IPS-18c (cell line): ENCODE data around the gene CSF2RB.

Experiments used
- H3K4me3 ChIP-seq: 2 replicates; pipeline ENCODE4 v1.7.0; 2013; ENCODE audit warnings: low read depth, mild to moderate bottlenecking, low read length, moderate library complexity; ENCODE audit not compliant: insufficient read depth
- H3K9me3 ChIP-seq: one replicate; pipeline ENCODE4 v1.6.1; 2013; ENCODE audit warnings: mild to moderate bottlenecking, low read length, moderate library complexity; ENCODE audit not compliant: control insufficient read depth, insufficient read depth

The CSF2RB gene

DNA sequence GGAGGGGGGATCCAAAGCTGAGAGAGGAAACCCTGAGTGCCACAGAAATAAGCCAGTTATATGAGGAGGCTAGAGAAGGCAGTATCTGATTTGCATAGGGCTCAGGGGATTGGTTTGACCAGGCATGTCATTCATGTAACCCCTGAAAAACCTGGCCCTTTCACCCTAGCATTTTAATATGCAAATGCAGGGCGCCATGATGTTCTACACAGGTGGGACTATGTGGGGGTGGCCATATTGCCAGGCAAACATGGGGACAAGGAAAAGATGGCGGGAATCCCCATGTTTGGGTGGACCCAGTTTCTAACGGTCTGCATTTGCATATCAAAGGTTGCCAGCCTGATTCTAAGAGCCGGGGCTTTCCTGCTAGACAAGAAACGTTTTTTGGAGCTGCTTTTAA lies 27.2 kb downstream of the CSF2RB start:
- no peaks in the 10 kb centered on the region for H3K9me3 ChIP-seq

DNA sequence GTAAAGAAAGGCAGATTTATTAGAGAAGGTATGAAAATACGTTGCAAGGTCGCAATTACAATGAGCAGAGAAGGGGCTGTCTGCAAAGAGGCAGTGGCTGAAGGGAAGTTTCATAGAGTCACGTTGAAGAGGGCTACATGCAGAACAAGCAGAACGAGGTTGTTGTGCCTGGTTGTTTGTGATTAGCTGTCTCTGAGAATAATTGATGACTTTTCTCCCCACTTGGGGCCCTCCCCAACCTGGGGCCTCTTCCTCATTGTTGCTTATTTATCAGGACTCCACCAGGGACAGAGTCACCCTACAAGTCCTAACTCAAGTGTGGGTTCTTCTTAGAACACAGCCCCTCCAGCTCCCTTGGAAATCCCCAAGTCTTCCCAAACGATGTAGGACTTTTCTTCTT lies 29.1 kb downstream of the CSF2RB start:
- Histone ChIP-seq H3K4me3 (no peak overlapping the region), H3K9me3 (no peaks in the 10 kb centered on the region)

More for the DNA sequence above, 27.2 kb downstream of the CSF2RB start:
- H3K4me3 ChIP-seq, result no peak overlapping the region

DNA sequence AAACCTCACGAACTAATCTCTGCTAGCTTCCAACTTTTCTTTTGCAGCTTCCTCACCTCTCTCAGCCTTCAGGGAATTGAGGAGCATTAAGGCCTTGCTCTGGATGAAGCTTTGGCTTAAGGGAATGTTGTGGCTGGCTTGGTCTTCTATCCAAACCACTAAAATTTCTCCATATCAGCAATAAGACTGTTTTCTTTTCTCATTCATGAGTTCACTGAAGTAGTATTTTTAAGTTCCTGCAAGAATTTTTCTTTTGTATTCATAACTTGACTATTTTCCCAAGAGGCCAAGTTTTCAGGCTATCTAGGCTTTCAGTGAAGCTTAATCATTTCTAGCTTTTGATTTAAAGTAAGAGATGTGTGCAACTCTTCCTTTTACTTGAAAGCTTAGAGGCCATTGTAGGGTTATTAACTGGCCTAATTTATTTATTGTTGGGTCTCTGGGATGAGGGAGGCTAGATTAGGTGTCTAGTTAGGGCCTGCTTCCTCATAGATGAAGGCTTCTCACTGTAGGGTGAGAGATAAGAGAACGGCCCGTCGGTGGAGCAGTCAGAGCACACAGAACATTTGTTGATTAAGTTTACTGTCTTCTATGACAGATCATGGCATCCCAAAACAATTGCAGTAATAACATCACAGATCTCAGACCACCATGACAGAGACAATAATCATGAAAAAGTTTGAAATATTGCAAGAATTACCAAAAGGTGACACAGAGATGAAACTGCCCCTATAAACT lies 33.2 kb downstream of the CSF2RB start:
- H3K4me3 ChIP-seq, result no peak overlapping the region
- H3K9me3 ChIP-seq, result no peaks in the 10 kb centered on the region

DNA sequence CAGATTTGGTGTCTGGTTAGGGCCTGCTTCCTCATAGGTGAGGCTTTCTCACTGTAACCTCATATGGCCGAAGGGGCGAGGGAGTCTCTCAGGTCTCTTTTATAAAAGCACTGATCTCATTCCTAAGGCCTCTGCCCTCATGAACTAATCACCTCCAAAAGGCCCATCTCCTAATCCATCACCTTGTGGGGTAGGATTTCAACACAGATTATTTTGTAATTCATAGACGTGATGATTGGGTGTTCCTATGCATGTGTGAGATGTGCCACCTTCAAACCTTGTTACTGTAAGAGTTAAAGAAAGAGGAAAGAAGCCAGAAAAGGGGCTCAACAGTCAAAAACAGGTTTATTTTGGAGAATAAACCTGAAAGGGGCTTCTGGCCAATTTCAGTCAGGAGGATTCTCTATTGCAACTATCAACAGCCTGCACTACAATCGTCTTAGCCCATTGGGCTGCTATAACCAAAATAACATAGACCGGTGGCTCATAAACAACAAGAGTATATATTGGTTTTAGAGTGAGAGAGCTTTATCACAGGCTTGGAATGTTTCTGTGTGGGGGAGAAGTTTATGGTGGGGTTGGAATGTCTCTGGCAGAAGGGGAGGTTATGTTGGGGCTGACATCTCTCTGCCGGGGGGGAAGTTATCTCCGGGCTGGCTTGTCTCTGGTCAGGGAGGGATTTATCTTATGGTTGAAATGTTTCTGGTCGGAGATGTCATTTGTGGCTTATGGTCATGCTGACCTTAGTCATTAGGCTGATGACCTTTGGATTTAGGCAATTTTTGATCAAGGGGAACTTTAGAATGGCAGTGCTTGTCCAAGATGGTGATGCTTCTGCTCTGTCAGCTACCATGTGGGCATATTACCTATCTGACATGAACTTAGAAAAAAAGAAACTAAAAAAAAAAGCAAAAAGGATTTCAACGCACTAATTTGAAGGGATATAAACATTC lies 35.1 kb downstream of the CSF2RB start:
- Histone ChIP-seq H3K9me3 (no peaks in the 10 kb centered on the region), H3K4me3 (no peak overlapping the region)

DNA sequence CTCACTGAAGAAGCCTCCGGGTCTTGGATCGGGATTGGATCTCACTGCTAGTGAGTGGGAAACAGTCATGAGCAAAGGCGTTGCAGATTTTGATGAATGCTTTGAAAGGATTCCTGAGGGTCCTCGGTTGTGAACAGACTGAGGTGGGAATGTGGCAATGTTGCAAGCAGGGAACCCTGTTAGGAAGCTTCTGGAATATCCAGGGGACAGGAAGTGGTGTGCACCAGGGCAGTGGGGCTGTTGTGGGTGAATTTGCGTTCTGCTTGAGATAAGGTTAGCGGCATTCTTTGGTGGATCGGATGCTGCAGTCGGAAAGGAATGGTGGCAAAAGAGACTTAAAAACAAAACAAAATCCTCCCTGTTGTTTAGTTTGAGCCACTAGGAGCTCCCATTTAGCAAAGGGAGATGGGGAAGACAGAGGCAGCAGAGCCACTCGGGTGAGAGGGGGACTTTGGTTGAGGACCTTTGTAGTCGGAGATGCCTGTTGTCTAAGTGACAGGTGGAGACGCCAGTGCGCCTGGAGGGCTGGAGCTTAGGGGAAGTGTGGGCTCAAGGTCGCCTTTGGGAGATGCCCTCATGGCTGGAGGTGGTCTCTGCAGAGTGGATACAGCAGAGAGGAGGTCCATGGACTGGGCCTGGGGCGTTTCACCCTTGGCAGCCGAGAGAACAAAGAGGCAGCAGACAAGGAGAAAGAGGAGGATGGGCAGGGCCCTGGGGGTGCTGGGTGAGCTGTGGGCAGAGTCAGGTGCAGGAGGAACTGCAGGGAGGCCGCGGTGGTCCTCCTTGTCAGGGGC lies 37.6 kb downstream of the CSF2RB start:
- H3K4me3 ChIP-seq, result no peak overlapping the region
- peaks cover 3% of the 10 kb centered on the region for H3K9me3 ChIP-seq

DNA sequence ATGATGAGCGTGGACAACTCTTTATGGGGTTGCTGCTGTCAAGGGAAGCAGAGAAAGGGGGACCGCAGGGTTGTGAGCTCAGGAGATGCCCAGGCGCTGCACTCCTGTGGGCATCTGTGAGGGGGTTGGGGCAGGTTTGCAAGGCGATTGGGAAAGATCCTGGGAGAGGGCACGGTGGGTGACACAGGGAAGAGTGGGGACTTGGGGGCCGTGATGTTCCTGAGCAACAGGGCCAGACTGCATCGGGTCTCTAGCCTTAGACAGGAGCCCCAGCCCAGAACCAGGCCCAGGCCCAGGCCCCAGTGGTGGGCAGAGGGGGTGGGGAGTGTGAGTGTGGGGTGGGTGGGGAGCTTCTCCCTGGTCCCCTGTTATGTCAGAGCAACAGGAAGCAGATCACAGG lies 38.3 kb downstream of the CSF2RB start:
- peaks cover 3% of the 10 kb centered on the region for H3K9me3 ChIP-seq
- no peak overlapping the region for H3K4me3 ChIP-seq

DNA sequence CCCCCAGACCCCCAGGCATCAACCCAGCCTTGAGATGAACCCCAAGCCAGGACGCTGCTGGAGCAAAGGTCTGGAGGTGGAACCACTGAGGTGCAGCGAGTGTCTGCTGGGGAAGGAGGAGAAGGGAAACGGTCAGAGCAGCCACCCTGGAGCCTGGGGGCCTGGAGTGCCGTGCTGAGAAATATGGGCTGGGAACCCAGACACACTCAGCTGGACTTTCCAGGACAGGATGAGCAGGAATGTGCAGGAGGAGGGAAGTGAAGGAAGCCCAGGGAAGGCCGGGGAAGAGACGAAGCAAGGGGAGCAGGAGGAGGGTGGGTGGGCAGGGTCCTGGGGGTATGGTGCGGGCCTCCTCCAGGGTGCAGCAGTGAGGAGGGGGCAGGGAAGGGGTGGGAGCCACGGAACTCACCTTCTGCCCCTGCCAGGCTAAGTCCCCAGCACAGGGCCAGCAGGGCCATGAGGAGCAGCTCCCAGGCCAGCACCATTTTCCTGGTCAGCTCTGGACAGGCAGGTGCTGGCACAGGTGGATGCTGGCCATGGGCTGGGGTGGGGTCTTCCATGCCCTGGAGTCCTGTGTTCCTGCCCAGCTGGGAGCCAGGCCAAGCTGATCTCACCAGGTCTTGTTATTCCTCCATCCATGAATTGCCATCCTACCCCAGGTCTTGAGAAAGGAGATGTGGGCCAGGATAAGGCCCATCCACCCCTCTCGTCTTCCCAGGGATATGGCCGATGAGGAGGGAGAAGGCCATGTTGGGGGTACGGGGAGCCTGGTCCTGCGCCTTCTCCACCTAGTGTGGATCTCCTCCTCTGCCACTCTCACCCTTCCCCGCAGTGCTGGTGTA lies 40.0 kb downstream of the CSF2RB start:
- H3K4me3 ChIP-seq, result no peak overlapping the region
- H3K9me3 ChIP-seq, result peaks cover 3% of the 10 kb centered on the region

DNA sequence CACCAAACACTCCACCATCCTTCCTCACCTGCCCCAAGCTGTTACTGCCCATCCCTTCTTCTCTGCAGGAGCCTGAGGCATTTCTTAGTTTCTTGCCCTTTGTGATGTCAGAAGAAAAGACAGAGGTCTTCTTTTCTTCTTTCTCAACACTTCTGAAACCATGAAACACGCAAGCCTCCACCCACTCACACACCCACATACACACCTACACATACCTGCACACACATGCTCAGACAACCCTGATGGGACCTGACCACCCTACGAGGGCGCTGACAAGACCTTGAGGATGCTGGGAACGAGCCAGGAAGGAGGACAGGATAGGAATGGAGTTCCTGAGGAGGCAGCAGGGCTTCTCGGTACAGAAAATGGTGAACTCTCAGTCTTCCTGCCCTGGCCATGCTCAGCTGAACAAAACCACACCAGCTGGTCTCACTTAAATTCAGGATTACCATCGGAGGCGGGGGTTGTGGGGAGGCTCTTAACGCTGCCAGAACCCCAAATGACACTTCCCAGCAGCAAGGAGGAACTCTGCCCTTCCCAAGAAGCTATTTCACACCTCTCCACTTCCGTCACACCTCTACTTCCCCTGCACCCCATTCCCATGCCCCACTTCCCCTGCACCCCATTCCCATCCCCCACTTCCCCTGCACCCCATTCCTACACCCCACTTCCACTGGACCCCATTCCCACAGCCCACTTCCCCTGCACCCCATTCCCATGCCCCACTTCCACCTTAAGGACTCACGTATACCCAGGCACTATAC lies 41.0 kb downstream of the CSF2RB start:
- Histone ChIP-seq H3K4me3 (no peak overlapping the region), H3K9me3 (peaks cover 3% of the 10 kb centered on the region)

DNA sequence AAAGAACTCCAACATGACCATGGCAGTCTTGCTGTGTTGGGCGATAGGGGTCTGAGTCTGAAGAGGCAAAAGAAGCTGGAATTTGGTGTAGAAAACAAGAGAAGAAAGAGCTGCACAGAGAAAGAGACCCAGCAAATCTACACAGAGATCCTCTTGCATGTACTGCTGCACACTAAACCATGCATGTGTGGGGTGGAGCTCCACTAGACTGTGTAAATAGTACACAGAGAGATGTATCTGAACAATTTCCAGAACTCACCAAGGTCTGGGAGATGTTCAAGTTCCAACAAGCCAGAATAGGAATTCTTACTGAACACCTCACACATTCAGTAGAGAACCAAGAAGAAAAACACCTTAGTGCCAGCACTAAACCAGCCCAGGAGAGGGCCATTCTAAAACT lies 42.3 kb downstream of the CSF2RB start:
- Histone ChIP-seq H3K9me3 (peaks cover 3% of the 10 kb centered on the region), H3K4me3 (no peak overlapping the region)

DNA sequence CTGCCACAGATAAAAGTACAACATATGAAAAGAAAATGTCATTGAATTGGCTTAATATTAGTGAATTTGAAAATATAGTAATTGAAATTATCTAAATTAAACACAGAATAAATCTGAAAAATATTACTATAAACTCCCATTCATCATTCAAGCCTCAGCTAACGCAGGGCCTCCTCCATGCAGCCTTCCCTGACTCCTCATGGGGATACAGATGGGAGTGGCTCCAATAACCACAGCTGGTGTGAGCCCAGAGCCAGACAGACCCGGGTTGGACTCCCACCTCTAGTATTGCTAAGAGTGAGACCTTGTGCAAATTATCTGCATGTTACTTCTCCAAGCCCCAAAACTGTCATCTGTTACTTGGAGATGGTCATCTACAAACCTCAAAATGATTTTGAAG lies 44.9 kb downstream of the CSF2RB start:
- Histone ChIP-seq H3K4me3 (no peak overlapping the region), H3K9me3 (peaks cover 3% of the 10 kb centered on the region)

DNA sequence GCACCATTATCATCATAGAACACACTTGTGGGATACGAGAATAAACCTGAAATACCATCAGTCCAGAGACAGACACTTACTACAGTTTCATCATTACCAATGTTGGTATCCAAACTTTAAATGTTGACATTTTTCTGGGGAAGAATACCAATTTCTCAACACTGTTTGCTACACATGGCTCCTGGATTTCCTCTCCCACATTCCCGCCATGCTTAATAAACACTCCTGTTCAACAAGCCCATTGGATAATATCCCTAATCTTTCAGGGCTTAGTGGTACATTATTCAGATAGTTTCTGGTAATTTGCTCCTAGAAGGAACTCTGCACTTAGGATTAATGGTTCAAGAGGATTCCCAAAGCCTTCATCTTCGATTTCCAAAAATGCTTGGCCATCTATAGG lies 48.2 kb downstream of the CSF2RB start:
- H3K9me3 ChIP-seq, result peaks cover 2% of the 10 kb centered on the region
- H3K4me3 ChIP-seq, result no peak overlapping the region

DNA sequence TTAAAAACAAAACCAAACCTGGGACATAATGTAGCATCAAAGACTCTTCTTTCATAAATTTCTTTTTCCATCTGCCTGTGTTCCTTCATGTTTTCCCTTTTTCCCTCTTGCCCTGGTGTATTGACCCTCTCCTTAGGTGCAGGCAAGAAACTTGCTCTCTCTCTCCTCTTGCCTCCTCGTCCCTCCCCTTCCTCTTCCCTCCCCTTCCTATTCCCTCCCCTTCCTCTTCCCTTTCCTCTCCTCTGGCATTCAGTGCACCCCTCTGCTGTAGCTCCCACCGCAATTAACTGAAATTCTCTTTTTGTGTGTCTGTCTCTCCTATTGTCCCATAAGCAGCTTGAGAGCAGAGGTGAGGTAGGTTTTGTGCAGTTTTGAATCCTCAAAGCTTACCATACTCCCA lies 49.9 kb downstream of the CSF2RB start:
- H3K9me3 ChIP-seq, result peaks cover 2% of the 10 kb centered on the region
- H3K4me3 ChIP-seq, result no peak overlapping the region

DNA sequence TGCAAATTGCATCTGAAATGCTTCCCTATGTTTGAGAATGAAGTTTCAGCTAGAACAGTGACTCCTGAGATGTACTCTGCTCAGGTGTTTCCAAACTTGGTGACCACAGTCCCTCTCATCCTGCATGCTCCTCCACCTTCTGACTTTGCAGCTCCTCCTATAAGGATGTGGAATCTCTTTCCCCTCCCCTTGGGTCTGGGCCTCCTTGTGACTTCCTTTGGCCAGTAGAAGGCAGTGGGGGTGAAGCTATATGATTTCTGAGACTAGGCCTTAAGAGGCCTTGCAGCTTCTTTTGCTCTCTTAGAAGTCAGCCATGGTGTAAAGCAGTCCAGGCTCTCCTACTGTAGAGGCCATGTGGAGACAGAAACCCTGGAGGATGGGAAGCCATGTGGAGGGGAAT lies 50.7 kb downstream of the CSF2RB start:
- Histone ChIP-seq H3K4me3 (no peak overlapping the region), H3K9me3 (peaks cover 2% of the 10 kb centered on the region)

DNA sequence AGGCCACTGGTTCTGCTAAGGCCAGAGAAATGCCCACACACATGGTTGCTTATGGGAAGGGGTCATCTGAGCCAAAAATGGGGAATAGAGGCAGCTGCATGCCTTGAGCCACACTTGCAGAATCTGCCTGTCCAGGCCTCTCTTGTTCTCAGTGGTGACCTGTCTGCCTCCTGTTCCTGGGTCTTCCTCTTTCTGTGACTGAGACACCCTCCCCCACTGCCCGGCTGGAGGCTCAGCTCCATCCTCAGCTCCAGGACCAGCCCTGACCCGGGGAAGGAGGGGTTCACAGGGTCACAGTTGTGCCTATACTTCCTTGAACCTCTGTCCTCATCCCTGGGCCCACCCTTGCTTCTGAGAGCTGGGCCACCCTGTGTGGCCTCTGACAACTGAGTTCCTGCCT lies 52.3 kb downstream of the CSF2RB start:
- Histone ChIP-seq H3K4me3 (no peak overlapping the region), H3K9me3 (peaks cover 2% of the 10 kb centered on the region)

DNA sequence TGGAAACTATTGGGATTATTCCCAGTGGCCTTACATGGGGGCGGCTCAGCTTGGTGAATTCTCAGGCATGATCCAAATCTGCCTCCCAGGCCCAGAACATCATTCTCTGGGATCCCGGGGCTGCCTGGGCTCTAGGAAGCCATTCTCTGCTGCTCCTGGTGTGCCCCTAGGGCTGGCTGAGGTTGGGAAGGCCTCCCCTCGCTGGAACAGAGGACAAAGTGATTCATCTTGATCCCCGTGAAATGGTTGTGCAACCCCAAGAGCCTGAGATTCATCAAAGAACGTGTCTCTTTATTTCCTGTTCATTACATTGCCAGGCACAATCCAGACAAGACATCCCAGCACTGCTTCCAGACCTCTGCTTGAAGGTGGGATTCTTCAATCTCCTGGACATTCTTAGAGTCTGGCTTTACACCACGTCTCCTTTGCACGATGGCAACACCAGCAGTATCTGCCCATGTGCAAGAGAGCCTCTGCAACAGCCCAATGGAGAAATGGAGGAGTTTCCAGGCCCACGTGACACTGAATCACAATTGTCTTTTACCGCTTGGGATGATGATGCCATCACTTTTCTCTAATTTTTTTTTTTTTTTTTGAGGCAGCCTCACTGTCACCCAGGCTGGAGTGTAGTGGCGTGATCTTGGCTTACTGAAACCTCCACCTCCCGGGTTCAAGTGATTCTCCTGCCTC lies 53.6 kb downstream of the CSF2RB start:
- Histone ChIP-seq H3K4me3 (no peak overlapping the region), H3K9me3 (peaks cover 2% of the 10 kb centered on the region)
